OCI-LY3 (cell line): ENCODE data around the gene TBC1D25.
"Not testable (repeated sequence)": the region's sequence is repeated elsewhere in the genome, so short reads cannot be mapped to it uniquely, and the experiment has no call there.

ENCODE experiments used
- H2AFZ ChIP-seq: fragments of 200-600, 300-600 bp; shearing (Covaris generic); 2 replicates; pipeline ENCODE4 v1.6.0; 2014; ENCODE audit warnings: antibody characterized with exemption, low read depth, low read length
- H3K27ac ChIP-seq: fragments of 200-600, 300-600 bp; sonication (generic); 2 replicates; pipeline ENCODE4 v1.5.1; 2014; ENCODE audit warnings: mild to moderate bottlenecking, low read length, moderate library complexity, mixed read lengths
- H3K27me3 ChIP-seq: fragments of 200-600, 300-600 bp; sonication (generic); 2 replicates; pipeline ENCODE4 v1.6.1; 2014; ENCODE audit warnings: low read depth, low read length, mixed read lengths
- H3K36me3 ChIP-seq: fragments of 200-600, 300-600 bp; sonication (generic); replicated peaks from 2 replicates; pipeline ENCODE3; 2014; ENCODE audit warnings: low read depth, low read length, mixed read lengths
- H3K4me1 ChIP-seq: fragments of 300-600, 200-600 bp; sonication (generic); 2 replicates; pipeline ENCODE4 v1.6.1; 2014; ENCODE audit warnings: low read length, mixed read lengths
- H3K4me2 ChIP-seq: fragments of 200-600, 300-600 bp; sonication (generic); 2 replicates; pipeline ENCODE4 v1.6.1; 2014; ENCODE audit warnings: low read length, mixed read lengths
- H3K4me3 ChIP-seq: fragments of 300-600, 200-600 bp; sonication (generic); 2 replicates; pipeline ENCODE4 v1.5.1; 2014; ENCODE audit warnings: antibody characterized with exemption, mild to moderate bottlenecking, low read length, moderate library complexity
- H3K79me2 ChIP-seq: fragments of 300-600, 200-600 bp; shearing (Covaris generic); 2 replicates; pipeline ENCODE4 v1.6.1; 2014; ENCODE audit warnings: mild to moderate bottlenecking, low read length, mixed read lengths
- H3K9ac ChIP-seq: fragments of 300-600, 200-600 bp; shearing (Covaris generic); 2 replicates; pipeline ENCODE4 v1.6.0; 2014; ENCODE audit warnings: mild to moderate bottlenecking, low read length, moderate library complexity
- H3K9me3 ChIP-seq: fragments of 200-600, 300-600 bp; shearing (Covaris generic); 2 replicates; pipeline ENCODE4 v1.6.1; 2014; ENCODE audit warnings: low read length, mixed read lengths; ENCODE audit not compliant: insufficient read depth
- H4K20me1 ChIP-seq: fragments of 200-600, 300-600 bp; sonication (generic); 2 replicates; pipeline ENCODE4 v1.6.1; 2016; ENCODE audit warnings: low read length, mixed read lengths; ENCODE audit not compliant: insufficient read depth
- CTCF ChIP-seq: fragments of 200-600, 300-600 bp; sonication (generic); IDR thresholded peaks from 2 replicates; pipeline ENCODE4 v1.5.1; 2014; ENCODE audit warnings: antibody characterized with exemption, low read length, low read depth
- EZH2phosphoT487 ChIP-seq: fragments of 200-600 bp; shearing (Covaris generic); IDR thresholded peaks from 2 replicates; pipeline ENCODE4 v1.6.1; 2018; ENCODE audit warnings: antibody characterized with exemption, mixed run types, low read depth

TBC1D25 gene

GRCh38 chrX:48523682-48524081 is 15.8 kb upstream of the TBC1D25 start:
- H3K9ac ChIP-seq = no peak overlapping the region

DNA sequence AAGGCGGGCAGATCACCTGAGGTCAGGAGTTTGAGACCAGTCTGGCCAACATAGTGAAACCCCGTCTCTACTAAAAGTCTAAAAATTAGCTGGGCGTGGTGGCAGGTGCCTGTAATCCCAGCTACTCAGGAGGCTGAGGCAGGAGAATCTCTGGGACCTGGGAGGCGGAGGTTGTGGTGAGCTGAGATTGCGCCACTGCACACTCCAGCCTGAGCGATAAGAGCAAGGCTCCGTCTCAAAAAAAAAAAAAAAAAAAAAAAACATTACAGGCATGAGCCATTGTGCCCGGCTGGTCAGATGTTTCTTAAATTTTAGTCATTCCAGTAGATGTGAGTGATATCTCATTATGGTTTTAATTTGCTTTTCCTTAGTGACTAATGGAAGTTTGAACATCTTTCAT is 13.7 kb upstream of the TBC1D25 start:
- Histone ChIP-seq H3K79me2 (peaks cover 31% of the 10 kb centered on the region), H3K36me3 (peaks cover 37% of the 10 kb centered on the region)
- H3K4me2 ChIP-seq, H3K27me3 ChIP-seq, H4K20me1 ChIP-seq, H2AFZ ChIP-seq, H3K4me3 ChIP-seq, H3K4me1 ChIP-seq, H3K27ac ChIP-seq, H3K9ac ChIP-seq, H3K9me3 ChIP-seq: not testable (repeated sequence)

More at GRCh38 chrX:48523682-48524081, 15.8 kb upstream of the TBC1D25 start:
- H2AFZ ChIP-seq = no peak overlapping the region
- H3K79me2 ChIP-seq = peaks cover 31% of the 10 kb centered on the region
- no peak overlapping the region for H3K27ac ChIP-seq
- H3K27me3 ChIP-seq = no peaks in the 10 kb centered on the region
- peaks cover 34% of the 10 kb centered on the region for H3K36me3 ChIP-seq
- no peaks in the 10 kb centered on the region for H4K20me1 ChIP-seq
- no peak overlapping the region for H3K4me3 ChIP-seq
- H3K4me2 ChIP-seq = no peak overlapping the region
- no peaks in the 10 kb centered on the region for H3K9me3 ChIP-seq
- TF ChIP-seq CTCF = no peak
- no peak for TF ChIP-seq EZH2phosphoT487
- H3K4me1 ChIP-seq = peaks cover 14% of the 10 kb centered on the region

DNA sequence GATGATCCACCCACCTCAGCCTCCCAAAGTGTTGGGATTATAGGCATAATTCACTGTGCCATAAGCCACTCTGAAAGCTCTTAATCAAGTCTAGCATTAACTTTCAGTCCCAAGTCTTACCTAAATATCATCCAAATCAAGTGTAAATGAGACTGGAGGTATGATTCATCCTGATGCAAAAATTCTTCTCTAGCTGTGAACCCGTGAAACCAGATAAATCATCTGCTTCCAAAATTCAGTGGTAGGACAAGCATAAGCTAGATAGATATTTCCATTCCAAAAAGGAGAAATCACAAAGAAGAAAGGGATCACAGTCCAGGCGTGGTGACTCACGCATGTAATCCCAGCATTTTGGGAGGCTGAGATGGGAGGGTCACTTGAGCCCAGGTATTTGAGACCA is 8.8 kb upstream of the TBC1D25 start:
- no peak overlapping the region for H3K9ac ChIP-seq
- no peak overlapping the region for H3K4me2 ChIP-seq
- no peaks in the 10 kb centered on the region for H3K9me3 ChIP-seq
- H3K27me3 ChIP-seq = no peaks in the 10 kb centered on the region
- H2AFZ ChIP-seq = no peak overlapping the region
- no peak overlapping the region for H3K4me3 ChIP-seq
- H4K20me1 ChIP-seq = no peaks in the 10 kb centered on the region
- TF ChIP-seq CTCF = no peak
- no peak for TF ChIP-seq EZH2phosphoT487
- no peaks in the 10 kb centered on the region for H3K79me2 ChIP-seq
- no peak overlapping the region for H3K27ac ChIP-seq
- peaks cover 19% of the 10 kb centered on the region for H3K36me3 ChIP-seq
- no peaks in the 10 kb centered on the region for H3K4me1 ChIP-seq

GRCh38 chrX:48531358-48531959 is 8.1 kb upstream of the TBC1D25 start:
- H3K9me3 ChIP-seq = no peaks in the 10 kb centered on the region
- no peaks in the 10 kb centered on the region for H3K4me1 ChIP-seq
- no peak overlapping the region for H3K27ac ChIP-seq
- H3K4me2 ChIP-seq = no peak overlapping the region
- TF ChIP-seq CTCF (no peak), EZH2phosphoT487 (no peak)
- H4K20me1 ChIP-seq = no peaks in the 10 kb centered on the region
- H3K9ac ChIP-seq = no peak overlapping the region
- H3K4me3 ChIP-seq = no peak overlapping the region
- H3K27me3 ChIP-seq = no peaks in the 10 kb centered on the region
- no peak overlapping the region for H2AFZ ChIP-seq
- no peaks in the 10 kb centered on the region for H3K79me2 ChIP-seq
- H3K36me3 ChIP-seq = peaks cover 18% of the 10 kb centered on the region

DNA sequence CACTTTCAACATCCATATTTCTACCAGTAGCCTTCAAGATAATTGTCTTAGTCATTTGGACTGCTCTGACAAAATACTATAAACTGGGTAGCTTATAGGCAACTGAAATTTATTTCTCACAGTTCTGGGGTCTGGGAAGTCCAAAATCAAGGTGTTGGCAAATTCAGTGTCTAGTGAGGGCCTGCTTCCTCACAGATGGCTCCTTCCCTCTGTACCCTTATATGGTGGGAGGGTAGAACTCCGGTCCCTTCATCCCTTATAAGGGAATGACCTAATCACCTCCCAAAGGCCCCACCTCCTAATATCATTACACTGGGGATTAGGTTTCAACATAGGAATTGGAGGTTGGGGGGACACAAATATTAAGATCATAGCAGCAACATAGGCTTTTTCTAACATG is 7.4 kb upstream of the TBC1D25 start:
- H3K9ac ChIP-seq = no peak overlapping the region
- H2AFZ ChIP-seq = no peak overlapping the region

More for the DNA sequence above, 7.4 kb upstream of the TBC1D25 start:
- Histone ChIP-seq H3K36me3 (peaks cover 11% of the 10 kb centered on the region), H3K4me2 (no peak overlapping the region), H3K9me3 (no peaks in the 10 kb centered on the region), H3K4me1 (no peaks in the 10 kb centered on the region), H3K4me3 (no peak overlapping the region), H3K27ac (no peak overlapping the region), H3K79me2 (no peaks in the 10 kb centered on the region), H3K27me3 (no peaks in the 10 kb centered on the region), H4K20me1 (no peaks in the 10 kb centered on the region)
- TF ChIP-seq CTCF = no peak
- no peak for TF ChIP-seq EZH2phosphoT487
